ENCODE measurements around the gene HNF4A. TPM values are rescaled to one million over a fixed set of nuclear protein-coding genes. Genes with fewer than 3 reads are reported as not detected.
A peak's percentile ranks its signal among the peaks of the same experiment; 100 is the strongest.

HNF4A gene
- total and polyA plus RNA-seq, 2 donors (not counting 3 experiments of a cell fraction or from before 2014, with no cell fraction given): not detected

DNA sequence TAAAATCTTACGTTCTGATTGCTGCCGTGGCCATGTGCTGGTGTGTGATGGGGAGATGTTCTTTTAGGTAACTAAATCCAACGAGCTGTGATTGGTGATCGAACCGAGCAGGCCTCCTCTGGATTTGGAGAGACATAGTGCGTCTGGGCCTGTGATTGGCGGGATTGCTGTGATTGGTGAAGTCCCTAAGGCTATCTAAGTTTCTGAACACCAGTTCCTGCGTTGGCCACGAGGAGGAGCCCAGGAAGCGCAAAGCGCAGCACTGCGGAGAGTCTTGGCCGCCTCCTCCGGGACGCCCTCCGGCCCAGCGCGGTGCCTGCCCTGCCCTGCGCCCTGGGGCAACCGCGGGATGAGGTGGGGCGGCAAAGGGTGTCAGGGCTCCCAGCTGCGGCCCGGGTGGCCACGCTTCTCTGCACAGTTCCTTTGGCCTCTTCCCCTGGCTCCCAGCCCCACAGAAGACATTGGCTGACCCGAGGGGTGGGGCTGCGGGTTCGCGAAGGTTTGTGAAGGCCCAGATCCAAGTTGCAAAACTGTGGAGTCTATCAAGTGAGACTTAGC, 33.0 kb downstream of the HNF4A start:
- dilution Hi-C loops (cut with MboI; ENCODE audit: extremely low pct_ligation_motif_present, low sequenced_read_pairs): no loop called here
- Histone ChIP-seq H3K36me3 (ENCODE audit: control insufficient read depth in 2 of 2, extremely low read depth in 1 of 2, insufficient read depth in 2 of 2, low read length in 2 of 2) (no peaks in the 10 kb centered on the region), H3K4me3 (replicated peaks in 1 of 3; ENCODE audit: insufficient read depth in 1 of 3, low read depth in 1 of 3, low read length in 3 of 3) (no peak overlapping the region), H3K27me3 (ENCODE audit: control insufficient read depth in 2 of 2, insufficient read depth in 2 of 2, low read length in 2 of 2) (peaks cover 1 to 2% of the 10 kb centered on the region in 2 experiments), H3K4me1 (ENCODE audit: control insufficient read depth, extremely low read depth, insufficient read depth, low read length) (no peaks in the 10 kb centered on the region), H2AFZ (ENCODE audit: low read depth, low read length) (no peak overlapping the region), H3K9ac (replicated peaks; ENCODE audit: extremely low read depth, insufficient read depth, low read length) (no peak overlapping the region), H4K20me1 (replicated peaks; ENCODE audit: control insufficient read depth, extremely low read depth, insufficient read depth, low read length) (no peaks in the 10 kb centered on the region), H3K9me1 (replicated peaks; ENCODE audit: control insufficient read depth, extremely low read depth, insufficient read depth, low read length) (no peaks in the 10 kb centered on the region), H3K4me2 (ENCODE audit: insufficient read depth, low read length) (no peak overlapping the region), H3K79me2 (ENCODE audit: control insufficient read depth, insufficient read depth, low read length) (no peaks in the 10 kb centered on the region), H3K9me3 (replicated peaks; ENCODE audit: control insufficient read depth, insufficient read depth, low read length) (no peaks in the 10 kb centered on the region), H3K27ac (ENCODE audit: insufficient read depth, low read depth, low read length) (no peak overlapping the region)
- intact Hi-C loops (cut with micrococcal nuclease): loop anchor here (1.0 to 5.0 kb wide), 6 partner anchors 72 to 359 kb away; partner anchors contain the start of gene KCNK15
- DNase-seq (ENCODE audit: low read depth, low spot score) (peak; percentile 63), FAIRE-seq (peak; percentile 76)
- TF ChIP-seq POLR2AphosphoS5 (IDR thresholded peaks at IDR 0.05; ENCODE audit: insufficient read depth, low read depth, low read length) (peak; percentile 24), MYC (IDR thresholded peaks at IDR 0.05; ENCODE audit: low read depth, low read length) (no peak)
- TF ChIP-seq, protein P1, sequence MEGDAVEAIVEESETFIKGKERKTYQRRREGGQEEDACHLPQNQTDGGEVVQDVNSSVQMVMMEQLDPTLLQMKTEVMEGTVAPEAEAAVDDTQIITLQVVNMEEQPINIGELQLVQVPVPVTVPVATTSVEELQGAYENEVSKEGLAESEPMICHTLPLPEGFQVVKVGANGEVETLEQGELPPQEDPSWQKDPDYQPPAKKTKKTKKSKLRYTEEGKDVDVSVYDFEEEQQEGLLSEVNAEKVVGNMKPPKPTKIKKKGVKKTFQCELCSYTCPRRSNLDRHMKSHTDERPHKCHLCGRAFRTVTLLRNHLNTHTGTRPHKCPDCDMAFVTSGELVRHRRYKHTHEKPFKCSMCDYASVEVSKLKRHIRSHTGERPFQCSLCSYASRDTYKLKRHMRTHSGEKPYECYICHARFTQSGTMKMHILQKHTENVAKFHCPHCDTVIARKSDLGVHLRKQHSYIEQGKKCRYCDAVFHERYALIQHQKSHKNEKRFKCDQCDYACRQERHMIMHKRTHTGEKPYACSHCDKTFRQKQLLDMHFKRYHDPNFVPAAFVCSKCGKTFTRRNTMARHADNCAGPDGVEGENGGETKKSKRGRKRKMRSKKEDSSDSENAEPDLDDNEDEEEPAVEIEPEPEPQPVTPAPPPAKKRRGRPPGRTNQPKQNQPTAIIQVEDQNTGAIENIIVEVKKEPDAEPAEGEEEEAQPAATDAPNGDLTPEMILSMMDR (IDR thresholded peaks at IDR 0.05; ENCODE audit: extremely low read depth in 1 of 2, insufficient read depth in 1 of 2, low read depth in 1 of 2, low read length in 2 of 2): peak; percentile 76 to 81
- ChIA-PET CTCF (interaction anchor here (1.9 to 3.0 kb wide), 2 partner anchors 221 to 294 kb away, joined by 10 read pairs; no protein-coding TSS in a partner anchor), POLR2A (no interaction called here)
- BruUV-seq (replicated peaks): no TSS peak

DNA sequence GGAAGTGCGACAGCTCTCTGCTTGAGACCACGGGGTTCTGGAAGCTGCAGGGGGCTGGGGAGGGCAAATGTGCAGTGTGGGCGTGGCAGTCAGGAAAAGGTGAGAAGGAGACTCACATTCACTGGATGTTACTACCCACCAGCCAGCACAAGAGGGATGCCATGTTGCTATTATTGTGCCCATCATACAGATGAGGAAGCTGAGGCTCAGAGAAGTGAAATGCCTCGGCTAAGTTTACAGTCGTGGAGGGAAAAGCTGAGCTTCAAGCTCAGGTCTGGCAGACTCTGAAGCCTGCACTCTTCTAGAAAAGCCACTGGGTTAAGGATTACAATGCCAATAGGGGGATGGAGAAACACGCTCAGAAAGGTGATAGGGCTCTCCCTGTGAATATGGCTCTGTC, 34.4 kb downstream of the HNF4A start:
- DNase-seq (ENCODE audit: low read depth, low spot score) (no peak), FAIRE-seq (no peak)
- BruUV-seq (replicated peaks): no TSS peak
- Histone ChIP-seq H3K4me2 (ENCODE audit: insufficient read depth, low read length) (no peak overlapping the region), H3K27me3 (ENCODE audit: control insufficient read depth in 2 of 2, insufficient read depth in 2 of 2, low read length in 2 of 2) (peaks cover 1 to 2% of the 10 kb centered on the region in 2 experiments), H3K79me2 (ENCODE audit: control insufficient read depth, insufficient read depth, low read length) (no peaks in the 10 kb centered on the region), H4K20me1 (replicated peaks; ENCODE audit: control insufficient read depth, extremely low read depth, insufficient read depth, low read length) (no peaks in the 10 kb centered on the region), H3K9me3 (replicated peaks; ENCODE audit: control insufficient read depth, insufficient read depth, low read length) (no peaks in the 10 kb centered on the region), H3K4me3 (replicated peaks in 1 of 3; ENCODE audit: insufficient read depth in 1 of 3, low read depth in 1 of 3, low read length in 3 of 3) (no peak overlapping the region), H3K36me3 (ENCODE audit: control insufficient read depth in 2 of 2, extremely low read depth in 1 of 2, insufficient read depth in 2 of 2, low read length in 2 of 2) (no peaks in the 10 kb centered on the region), H3K27ac (ENCODE audit: insufficient read depth, low read depth, low read length) (no peak overlapping the region), H3K4me1 (ENCODE audit: control insufficient read depth, extremely low read depth, insufficient read depth, low read length) (no peaks in the 10 kb centered on the region), H2AFZ (ENCODE audit: low read depth, low read length) (no peak overlapping the region), H3K9ac (replicated peaks; ENCODE audit: extremely low read depth, insufficient read depth, low read length) (no peak overlapping the region), H3K9me1 (replicated peaks; ENCODE audit: control insufficient read depth, extremely low read depth, insufficient read depth, low read length) (no peaks in the 10 kb centered on the region)
- POLR2A ChIA-PET: no interaction called here
- dilution Hi-C loops (cut with MboI; ENCODE audit: extremely low pct_ligation_motif_present, low sequenced_read_pairs) (no loop called here), intact Hi-C loops (cut with micrococcal nuclease) (loop anchor here (2.0 to 5.0 kb wide), 4 partner anchors 71 to 357 kb away; partner anchors contain the start of gene KCNK15)
- CTCF ChIA-PET: interaction anchor here (1.0 to 3.0 kb wide), 3 partner anchors 127 to 293 kb away, joined by 3 to 10 read pairs (median 10); no protein-coding TSS in a partner anchor
- TF ChIP-seq GATA2 (IDR thresholded peaks at IDR 0.05; ENCODE audit: insufficient read depth, insufficient read length, low read depth, low read length) (no peak), FOS (IDR thresholded peaks at IDR 0.05; ENCODE audit: borderline replicate concordance, insufficient read depth, low read length) (no peak), JUN (IDR thresholded peaks at IDR 0.05; ENCODE audit: borderline replicate concordance, insufficient read depth, insufficient read length, low read depth) (no peak), EZH2 (IDR thresholded peaks at IDR 0.05; ENCODE audit: borderline replicate concordance, low read depth, low read length, severe bottlenecking) (no peak)
- TF ChIP-seq, protein P1 (IDR thresholded peaks at IDR 0.05; ENCODE audit: extremely low read depth in 1 of 2, insufficient read depth in 1 of 2, low read depth in 1 of 2, low read length in 2 of 2): no peak
- TF ChIP-seq, protein P2, sequence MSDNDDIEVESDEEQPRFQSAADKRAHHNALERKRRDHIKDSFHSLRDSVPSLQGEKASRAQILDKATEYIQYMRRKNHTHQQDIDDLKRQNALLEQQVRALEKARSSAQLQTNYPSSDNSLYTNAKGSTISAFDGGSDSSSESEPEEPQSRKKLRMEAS (IDR thresholded peaks at IDR 0.05; ENCODE audit: insufficient read depth, insufficient read length): no peak
